HFFc6 (cell line): ENCODE data around the gene GRID1. TPM values are rescaled to one million over a fixed set of nuclear protein-coding genes. Genes with fewer than 3 reads are reported as not detected.
"Not testable (repeated sequence)": the region's sequence is repeated elsewhere in the genome, so short reads cannot be mapped to it uniquely, and the experiment has no call there.

ENCODE experiments used
- DNase-seq: peaks from one replicate; pipeline ENCODE4 v3.0.0-alpha.2; 2018
- H3K27ac Mint-ChIP-seq: 2 replicates; pipeline ENCODE4 v1.8.0; 2020; ENCODE audit warnings: mild to moderate bottlenecking, mixed read lengths
- H3K27me3 Mint-ChIP-seq: 2 replicates; pipeline ENCODE4 v1.8.0; 2021; ENCODE audit warnings: mild to moderate bottlenecking, moderate library complexity, mixed read lengths; ENCODE audit not compliant: insufficient read depth
- H3K36me3 Mint-ChIP-seq: 2 replicates; pipeline ENCODE4 v1.8.0; 2021; ENCODE audit warnings: low read depth, mixed read lengths
- H3K4me1 Mint-ChIP-seq: 2 replicates; pipeline ENCODE4 v1.8.0; 2020; ENCODE audit warnings: low read depth, mixed read lengths
- H3K4me3 Mint-ChIP-seq: 2 replicates; pipeline ENCODE4 v1.8.0; 2020; ENCODE audit warnings: mild to moderate bottlenecking, moderate library complexity, mixed read lengths
- H3K9me3 Mint-ChIP-seq: 2 replicates; pipeline ENCODE4 v1.8.0; 2020; ENCODE audit warnings: mild to moderate bottlenecking, mixed read lengths
- CTCF ChIP-seq: fragments of 200-600 bp; sonication (generic); IDR thresholded peaks from 2 replicates; pipeline ENCODE4 v1.5.0; 2021; ENCODE audit warnings: antibody characterized with exemption, mild to moderate bottlenecking
- total RNA-seq, 6 experiments: library from RNA; stranded (reverse); fragmentation: NEBNext Ultra II Directional; extraction: Animal tissue kit (Norgen Biotek cat#: 25700); gene quantifications; 2 replicates in 1 of 6; 3 replicates in 5 of 6; pipeline ENCODE4 v1.2.3, GENCODE V29; 2021

The GRID1 gene
- total RNA-seq, 6 experiments from 2014 or later, result not detected

GRCh38 chr10:86390337-86391120 is 23.9 kb upstream of the GRID1 start:
- Mint-ChIP-seq H3K27ac (no peak overlapping the region), H3K36me3 (no peaks in the 10 kb centered on the region), H3K9me3 (no peaks in the 10 kb centered on the region), H3K27me3 (peaks cover 19% of the 10 kb centered on the region), H3K4me1 (no peaks in the 10 kb centered on the region), H3K4me3 (no peak overlapping the region)
- no peak for TF ChIP-seq CTCF
- no peak for DNase-seq

GRCh38 chr10:86389441-86390193 is 23.0 kb upstream of the GRID1 start:
- H3K4me3 Mint-ChIP-seq, result no peak overlapping the region
- no peak overlapping the region for H3K27ac Mint-ChIP-seq
- peaks cover 22% of the 10 kb centered on the region for H3K27me3 Mint-ChIP-seq
- DNase-seq, result no peak
- H3K36me3 Mint-ChIP-seq, result no peaks in the 10 kb centered on the region
- no peak for TF ChIP-seq CTCF
- no peaks in the 10 kb centered on the region for H3K9me3 Mint-ChIP-seq
- no peaks in the 10 kb centered on the region for H3K4me1 Mint-ChIP-seq

- H3K9me3 Mint-ChIP-seq, H3K4me3 Mint-ChIP-seq, H3K27ac Mint-ChIP-seq, H3K36me3 Mint-ChIP-seq, H3K4me1 Mint-ChIP-seq, DNase-seq: not testable (repeated sequence)
- H3K27me3 Mint-ChIP-seq, result peaks cover 25% of the 10 kb centered on the region
These were observed 22.5 kb upstream of the GRID1 start for GRCh38 chr10:86389109-86389440.

- H3K27ac Mint-ChIP-seq, result no peak overlapping the region
- peaks cover 29% of the 10 kb centered on the region for H3K27me3 Mint-ChIP-seq
- no peak for TF ChIP-seq CTCF
- H3K4me1 Mint-ChIP-seq, result no peaks in the 10 kb centered on the region
- H3K36me3 Mint-ChIP-seq, result no peaks in the 10 kb centered on the region
- DNase-seq, result no peak
- H3K9me3 Mint-ChIP-seq, result no peaks in the 10 kb centered on the region
- no peak overlapping the region for H3K4me3 Mint-ChIP-seq
These were observed 21.6 kb upstream of the GRID1 start for GRCh38 chr10:86388119-86388704.

GRCh38 chr10:86387178-86387794 is 20.7 kb upstream of the GRID1 start:
- no peak for DNase-seq
- H3K4me1 Mint-ChIP-seq, result no peaks in the 10 kb centered on the region
- H3K4me3 Mint-ChIP-seq, result no peak overlapping the region
- no peaks in the 10 kb centered on the region for H3K36me3 Mint-ChIP-seq
- peaks cover 24% of the 10 kb centered on the region for H3K27me3 Mint-ChIP-seq
- H3K9me3 Mint-ChIP-seq, result no peaks in the 10 kb centered on the region
- H3K27ac Mint-ChIP-seq, result no peak overlapping the region
- TF ChIP-seq CTCF, result peak; percentile 43; the same call in 1 of the 2 replicates
